Liver (tissue), 9 donors: ENCODE measurements around the gene GUCY2D. TPM values are rescaled to one million over a fixed set of nuclear protein-coding genes. Genes with fewer than 3 reads are reported as not detected.

ENCODE experiments used
- DNase-seq: peaks from one replicate; pipeline ENCODE4 v3.0.0-alpha.2; 2017; ENCODE audit warnings: low spot score
- H3K27ac ChIP-seq, 2 donors: one replicate each; pipeline ENCODE4 v1.7.0; 2013; ENCODE audit warnings: inconsistent platforms in 2 of 2, low read length in 2 of 2, control low read depth in 1 of 2, low read depth in 1 of 2, mild to moderate bottlenecking in 1 of 2
- H3K27me3 ChIP-seq, 4 donors: one replicate each; pipeline versions ENCODE4 v1.6.1 to v1.7.0; 2013; ENCODE audit warnings: low read length in 3 of 4, inconsistent platforms in 1 of 4, mild to moderate bottlenecking in 1 of 4, moderate library complexity in 1 of 4; ENCODE audit not compliant: control insufficient read depth in 4 of 4, insufficient read depth in 4 of 4
- H3K36me3 ChIP-seq, 4 donors: one replicate each; pipeline versions ENCODE4 v1.6.1 to v1.7.0; 2013; ENCODE audit warnings: low read length in 3 of 4, mild to moderate bottlenecking in 3 of 4, low read depth in 1 of 4, moderate library complexity in 1 of 4; ENCODE audit not compliant: control insufficient read depth in 4 of 4, insufficient read depth in 3 of 4
- H3K4me1 ChIP-seq, 4 donors: one replicate each; pipeline versions ENCODE4 v1.6.1 to v1.7.0; 2013; ENCODE audit warnings: low read length in 3 of 4, mild to moderate bottlenecking in 3 of 4, moderate library complexity in 1 of 4; ENCODE audit not compliant: control insufficient read depth in 4 of 4, insufficient read depth in 4 of 4
- H3K4me3 ChIP-seq, 3 donors: one replicate each; pipeline versions ENCODE4 v1.6.1 to v1.7.0; 2013; ENCODE audit warnings: low read length in 3 of 3, control low read depth in 1 of 3, low read depth in 1 of 3, mild to moderate bottlenecking in 1 of 3
- H3K9ac ChIP-seq, 2 donors: one replicate each; pipeline ENCODE4 v1.7.0; 2013; ENCODE audit warnings: low read length in 2 of 2, mild to moderate bottlenecking in 2 of 2, moderate library complexity in 2 of 2, control low read depth in 1 of 2, low read depth in 1 of 2
- H3K9me3 ChIP-seq, 4 donors: one replicate each; pipeline versions ENCODE4 v1.6.1 to v1.7.0; 2013; ENCODE audit warnings: low read length in 3 of 4; ENCODE audit not compliant: control insufficient read depth in 4 of 4
- EGR1 ChIP-seq, 2 donors: IDR thresholded peaks; 2 replicates each; pipeline ENCODE4 v1.6.1; 2016 to 2018; ENCODE audit warnings: antibody characterized with exemption in 2 of 2, low read depth in 2 of 2
- FOXA1 ChIP-seq: IDR thresholded peaks from 2 replicates; pipeline ENCODE4 v1.6.1; 2016; ENCODE audit warnings: antibody characterized with exemption
- FOXA2 ChIP-seq: IDR thresholded peaks from 2 replicates; pipeline ENCODE4 v1.6.1; 2016; ENCODE audit warnings: antibody characterized with exemption
- GABPA ChIP-seq, 2 donors: IDR thresholded peaks in 1 of 2; conservative IDR thresholded peaks in 1 of 2; 2 replicates each; pipeline ENCODE4 v1.6.1; 2016; ENCODE audit warnings: antibody characterized with exemption in 2 of 2, mild to moderate bottlenecking in 1 of 2, moderate library complexity in 1 of 2
- HNF4A ChIP-seq, 2 donors: conservative IDR thresholded peaks; 2 replicates each; pipeline ENCODE4 v1.6.1; 2016; ENCODE audit warnings: antibody characterized with exemption in 2 of 2, mild to moderate bottlenecking in 2 of 2
- JUND ChIP-seq, 2 donors: IDR thresholded peaks; 2 replicates each; pipeline ENCODE4 v1.6.1; 2016; ENCODE audit warnings: antibody characterized with exemption in 2 of 2
- NR2F2 ChIP-seq: IDR thresholded peaks from 2 replicates; pipeline ENCODE4 v1.6.1; 2016; ENCODE audit warnings: antibody characterized with exemption
- RAD21 ChIP-seq, 2 donors: IDR thresholded peaks; 2 replicates each; pipeline ENCODE4 v1.6.1; 2016; ENCODE audit warnings: antibody characterized with exemption in 2 of 2, mild to moderate bottlenecking in 2 of 2
- RXRA ChIP-seq, 2 donors: IDR thresholded peaks; 2 replicates each; pipeline ENCODE4 v1.6.1; 2017 to 2018; ENCODE audit warnings: antibody characterized with exemption in 2 of 2, mild to moderate bottlenecking in 1 of 2
- SP1 ChIP-seq: IDR thresholded peaks from 2 replicates; pipeline ENCODE4 v1.6.1; 2018; ENCODE audit warnings: antibody characterized with exemption, mild to moderate bottlenecking
- TAF1 ChIP-seq: conservative IDR thresholded peaks from 2 replicates; pipeline ENCODE4 v1.6.1; 2016; ENCODE audit warnings: antibody characterized with exemption, mild to moderate bottlenecking
- WGBS: extraction: QIAGEN DNeasy Blood & Tissue Kit; methylation state at CpG from one replicate; pipeline ENCODE4 v1.1.7; 2013; 5-methylcytosine and 5-hydroxymethylcytosine counted together
- polyA plus RNA-seq, 2 donors: library from polyadenylated mRNA; stranded (reverse) in 1 of 2; unstranded in 1 of 2; fragments of 200-250 nt in 1 of 2; fragments of >200 nt in 1 of 2; fragmentation: Nextera tagmentation in 1 of 2; extraction: Ambion mirVana in 1 of 2; gene quantifications; one replicate each; pipeline versions ENCODE4 v1.2.1 to v1.2.3, GENCODE V29; 2013 to 2015
- total RNA-seq, 2 donors: library from RNA; depleted of rRNA; stranded (reverse); fragments of >200 nt; gene quantifications; one replicate each; pipeline ENCODE4 v1.2.3, GENCODE V29; 2014
- TF ChIP-seq, protein P1 (sequence below): IDR thresholded peaks from 2 replicates; pipeline ENCODE4 v1.6.1; 2016; ENCODE audit warnings: antibody characterized with exemption
- TF ChIP-seq, protein P2 (sequence below): IDR thresholded peaks from 2 replicates; pipeline ENCODE4 v1.6.1; 2016; ENCODE audit warnings: antibody characterized with exemption
- TF ChIP-seq, protein P3 (sequence below): fragments of 150-350 bp; IDR thresholded peaks from 2 replicates; pipeline ENCODE4 v1.5.1; 2017; ENCODE audit warnings: improper control_type of control experiment, low read depth, low read length; ENCODE audit not compliant: missing input control
- TF ChIP-seq, protein P4 (sequence below): IDR thresholded peaks from 2 replicates; pipeline ENCODE4 v1.6.1; 2016; ENCODE audit warnings: antibody characterized with exemption
- TF ChIP-seq, protein P5 (sequence below): IDR thresholded peaks from 2 replicates; pipeline ENCODE4 v1.6.1; 2016; ENCODE audit warnings: antibody characterized with exemption, mild to moderate bottlenecking
- donor health status: healthy.
- donor health status: healthy.
- donor health status: healthy.
- donor health status: healthy.
- donor health status: healthy.

Gene GUCY2D
- total and polyA plus RNA-seq, 4 donors = 0.09 to 0.14 TPM; not detected in 2

DNA sequence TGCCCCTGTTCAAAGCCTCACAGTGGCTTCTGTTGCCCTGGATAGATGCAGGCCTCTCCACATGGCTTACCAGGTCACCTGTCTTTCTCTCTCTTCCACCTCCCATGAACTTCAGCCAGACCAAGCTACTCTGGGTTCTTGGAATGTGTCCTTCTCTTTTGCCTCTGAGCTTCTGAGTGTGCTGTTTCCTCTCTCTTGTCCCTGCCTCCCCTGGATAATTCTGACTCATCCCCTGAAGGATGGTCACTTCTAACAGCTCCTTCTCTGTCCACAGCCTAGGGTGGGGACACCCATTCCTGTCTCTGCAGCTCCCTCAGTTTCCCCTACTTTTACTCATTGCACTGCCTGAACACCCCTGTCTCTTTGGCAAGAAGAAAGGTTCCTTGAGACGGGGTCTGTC is 2.9 kb downstream of the GUCY2D start:
- no peaks in the 10 kb centered on the region for H3K36me3 ChIP-seq
- peaks cover 2 to 18% (median 12%) of the 10 kb centered on the region in 4 donors for H3K4me1 ChIP-seq
- WGBS = 96% methylated on average over 1 of the region's 1 CpG
- DNase-seq = no peak
- no peak for TF ChIP-seq HNF4A (conservative IDR thresholded peaks at IDR 0.05)
- TF ChIP-seq JUND (IDR thresholded peaks at IDR 0.05) = no peak
- TF ChIP-seq TAF1 = no peak
- no peak for TF ChIP-seq RAD21 (IDR thresholded peaks at IDR 0.05)
- TF ChIP-seq, protein P1, sequence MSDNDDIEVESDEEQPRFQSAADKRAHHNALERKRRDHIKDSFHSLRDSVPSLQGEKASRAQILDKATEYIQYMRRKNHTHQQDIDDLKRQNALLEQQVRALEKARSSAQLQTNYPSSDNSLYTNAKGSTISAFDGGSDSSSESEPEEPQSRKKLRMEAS = no peak
- no peak overlapping the region for H3K4me3 ChIP-seq
- no peak overlapping the region for H3K27ac ChIP-seq
- H3K27me3 ChIP-seq = peaks cover 2 to 19% (median 8%) of the 10 kb centered on the region in 4 donors
- no peak overlapping the region for H3K9ac ChIP-seq
- no peaks in the 10 kb centered on the region for H3K9me3 ChIP-seq

DNA sequence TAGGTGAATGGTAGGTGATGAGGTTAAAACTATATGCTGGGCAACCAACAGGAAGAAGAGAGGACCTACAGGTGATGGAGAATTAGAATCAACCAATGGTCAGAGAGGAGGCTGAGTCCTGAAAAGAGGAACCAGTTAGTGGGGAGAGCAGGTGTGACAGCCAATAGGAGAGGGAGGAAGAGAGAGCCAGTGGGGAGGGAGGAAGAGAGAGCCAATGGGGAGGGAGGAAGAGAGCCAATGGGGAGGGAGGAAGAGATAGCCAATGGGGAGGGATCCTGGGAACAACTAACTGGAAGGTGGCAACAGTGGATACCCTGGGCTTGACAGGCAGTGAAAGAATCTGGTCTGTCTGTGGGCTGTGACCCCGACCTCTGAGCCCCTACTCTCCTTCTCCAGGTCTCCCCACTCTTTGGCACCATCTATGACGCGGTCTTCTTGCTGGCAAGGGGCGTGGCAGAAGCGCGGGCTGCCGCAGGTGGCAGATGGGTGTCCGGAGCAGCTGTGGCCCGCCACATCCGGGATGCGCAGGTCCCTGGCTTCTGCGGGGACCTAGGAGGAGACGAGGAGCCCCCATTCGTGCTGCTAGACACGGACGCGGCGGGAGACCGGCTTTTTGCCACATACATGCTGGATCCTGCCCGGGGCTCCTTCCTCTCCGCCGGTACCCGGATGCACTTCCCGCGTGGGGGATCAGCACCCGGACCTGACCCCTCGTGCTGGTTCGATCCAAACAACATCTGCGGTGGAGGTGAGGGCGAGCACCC is 3.7 kb downstream of the GUCY2D start:
- H3K4me3 ChIP-seq = no peak overlapping the region
- no peak for DNase-seq
- TF ChIP-seq EGR1 (IDR thresholded peaks at IDR 0.05; ENCODE audit: low read depth in 2 of 2) (no peak), TAF1 (no peak)
- peaks cover 2 to 18% (median 12%) of the 10 kb centered on the region in 4 donors for H3K4me1 ChIP-seq
- no peak overlapping the region for H3K9ac ChIP-seq
- peaks cover 2 to 15% (median 8%) of the 10 kb centered on the region in 4 donors for H3K27me3 ChIP-seq
- WGBS = 92% methylated on average over 30 of the region's 30 CpGs
- H3K9me3 ChIP-seq = no peaks in the 10 kb centered on the region
- no peaks in the 10 kb centered on the region for H3K36me3 ChIP-seq
- no peak overlapping the region for H3K27ac ChIP-seq

DNA sequence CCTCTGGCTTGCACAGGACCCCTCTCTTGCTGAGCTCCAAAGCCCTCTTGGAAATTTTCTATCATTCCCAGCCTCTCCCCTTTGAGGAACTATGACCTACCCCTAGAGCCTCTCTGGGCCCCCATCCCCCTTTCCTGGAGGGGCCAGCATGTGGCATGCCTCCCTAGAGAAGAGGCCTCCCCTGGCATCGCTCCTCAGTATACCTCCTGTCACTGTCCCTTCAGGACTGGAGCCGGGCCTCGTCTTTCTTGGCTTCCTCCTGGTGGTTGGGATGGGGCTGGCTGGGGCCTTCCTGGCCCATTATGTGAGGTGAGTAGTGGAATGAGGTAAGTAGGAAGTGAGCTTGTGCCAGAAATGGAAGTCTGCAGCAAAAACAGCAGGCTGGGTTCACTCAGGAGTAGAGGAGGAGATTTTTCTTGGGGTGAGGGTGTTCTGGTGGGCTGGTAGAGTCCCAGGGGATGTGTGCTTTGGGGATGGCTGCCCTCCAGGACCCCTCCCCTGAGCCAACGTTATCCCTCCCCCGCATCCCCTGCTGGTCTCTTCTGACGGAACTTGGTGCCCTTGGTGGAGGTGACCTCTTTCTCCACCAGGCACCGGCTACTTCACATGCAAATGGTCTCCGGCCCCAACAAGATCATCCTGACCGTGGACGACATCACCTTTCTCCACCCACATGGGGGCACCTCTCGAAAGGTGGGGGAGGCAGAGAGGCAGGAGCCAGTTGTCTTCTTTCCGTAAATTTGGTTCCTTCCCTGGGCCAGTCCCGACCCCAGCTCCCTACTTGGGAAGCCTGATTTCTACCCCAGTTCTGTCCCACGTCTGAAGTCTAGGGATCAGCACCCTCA is 4.6 kb downstream of the GUCY2D start:
- H3K4me3 ChIP-seq = no peak overlapping the region
- peaks cover 2 to 14% (median 8%) of the 10 kb centered on the region in 4 donors for H3K27me3 ChIP-seq
- H3K9ac ChIP-seq = no peak overlapping the region
- peaks cover 0 to 15% (median 10%) of the 10 kb centered on the region in 4 donors for H3K4me1 ChIP-seq
- WGBS = 67% methylated on average over 14 of the region's 14 CpGs
- TF ChIP-seq, protein P2, sequence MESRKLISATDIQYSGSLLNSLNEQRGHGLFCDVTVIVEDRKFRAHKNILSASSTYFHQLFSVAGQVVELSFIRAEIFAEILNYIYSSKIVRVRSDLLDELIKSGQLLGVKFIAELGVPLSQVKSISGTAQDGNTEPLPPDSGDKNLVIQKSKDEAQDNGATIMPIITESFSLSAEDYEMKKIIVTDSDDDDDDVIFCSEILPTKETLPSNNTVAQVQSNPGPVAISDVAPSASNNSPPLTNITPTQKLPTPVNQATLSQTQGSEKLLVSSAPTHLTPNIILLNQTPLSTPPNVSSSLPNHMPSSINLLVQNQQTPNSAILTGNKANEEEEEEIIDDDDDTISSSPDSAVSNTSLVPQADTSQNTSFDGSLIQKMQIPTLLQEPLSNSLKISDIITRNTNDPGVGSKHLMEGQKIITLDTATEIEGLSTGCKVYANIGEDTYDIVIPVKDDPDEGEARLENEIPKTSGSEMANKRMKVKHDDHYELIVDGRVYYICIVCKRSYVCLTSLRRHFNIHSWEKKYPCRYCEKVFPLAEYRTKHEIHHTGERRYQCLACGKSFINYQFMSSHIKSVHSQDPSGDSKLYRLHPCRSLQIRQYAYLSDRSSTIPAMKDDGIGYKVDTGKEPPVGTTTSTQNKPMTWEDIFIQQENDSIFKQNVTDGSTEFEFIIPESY = no peak
- TF ChIP-seq, protein P3, sequence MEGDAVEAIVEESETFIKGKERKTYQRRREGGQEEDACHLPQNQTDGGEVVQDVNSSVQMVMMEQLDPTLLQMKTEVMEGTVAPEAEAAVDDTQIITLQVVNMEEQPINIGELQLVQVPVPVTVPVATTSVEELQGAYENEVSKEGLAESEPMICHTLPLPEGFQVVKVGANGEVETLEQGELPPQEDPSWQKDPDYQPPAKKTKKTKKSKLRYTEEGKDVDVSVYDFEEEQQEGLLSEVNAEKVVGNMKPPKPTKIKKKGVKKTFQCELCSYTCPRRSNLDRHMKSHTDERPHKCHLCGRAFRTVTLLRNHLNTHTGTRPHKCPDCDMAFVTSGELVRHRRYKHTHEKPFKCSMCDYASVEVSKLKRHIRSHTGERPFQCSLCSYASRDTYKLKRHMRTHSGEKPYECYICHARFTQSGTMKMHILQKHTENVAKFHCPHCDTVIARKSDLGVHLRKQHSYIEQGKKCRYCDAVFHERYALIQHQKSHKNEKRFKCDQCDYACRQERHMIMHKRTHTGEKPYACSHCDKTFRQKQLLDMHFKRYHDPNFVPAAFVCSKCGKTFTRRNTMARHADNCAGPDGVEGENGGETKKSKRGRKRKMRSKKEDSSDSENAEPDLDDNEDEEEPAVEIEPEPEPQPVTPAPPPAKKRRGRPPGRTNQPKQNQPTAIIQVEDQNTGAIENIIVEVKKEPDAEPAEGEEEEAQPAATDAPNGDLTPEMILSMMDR = no peak
- TF ChIP-seq SP1 = no peak
- TF ChIP-seq, protein P4, sequence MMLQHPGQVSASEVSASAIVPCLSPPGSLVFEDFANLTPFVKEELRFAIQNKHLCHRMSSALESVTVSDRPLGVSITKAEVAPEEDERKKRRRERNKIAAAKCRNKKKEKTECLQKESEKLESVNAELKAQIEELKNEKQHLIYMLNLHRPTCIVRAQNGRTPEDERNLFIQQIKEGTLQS = no peak
- no peak for TF ChIP-seq JUND (IDR thresholded peaks at IDR 0.05)
- no peak for TF ChIP-seq FOXA2
- no peak for TF ChIP-seq RAD21 (IDR thresholded peaks at IDR 0.05)
- no peak for TF ChIP-seq GABPA (IDR thresholded peaks at IDR 0.05 in 1 of 2, conservative IDR thresholded peaks at IDR 0.05 in 1 of 2)
- TF ChIP-seq, protein P1 = no peak
- no peak for TF ChIP-seq EGR1 (IDR thresholded peaks at IDR 0.05; ENCODE audit: low read depth in 2 of 2)
- TF ChIP-seq HNF4A (conservative IDR thresholded peaks at IDR 0.05) = no peak
- TF ChIP-seq RXRA (IDR thresholded peaks at IDR 0.05) = no peak
- no peak for TF ChIP-seq FOXA1
- TF ChIP-seq NR2F2 = no peak
- TF ChIP-seq, protein P5, sequence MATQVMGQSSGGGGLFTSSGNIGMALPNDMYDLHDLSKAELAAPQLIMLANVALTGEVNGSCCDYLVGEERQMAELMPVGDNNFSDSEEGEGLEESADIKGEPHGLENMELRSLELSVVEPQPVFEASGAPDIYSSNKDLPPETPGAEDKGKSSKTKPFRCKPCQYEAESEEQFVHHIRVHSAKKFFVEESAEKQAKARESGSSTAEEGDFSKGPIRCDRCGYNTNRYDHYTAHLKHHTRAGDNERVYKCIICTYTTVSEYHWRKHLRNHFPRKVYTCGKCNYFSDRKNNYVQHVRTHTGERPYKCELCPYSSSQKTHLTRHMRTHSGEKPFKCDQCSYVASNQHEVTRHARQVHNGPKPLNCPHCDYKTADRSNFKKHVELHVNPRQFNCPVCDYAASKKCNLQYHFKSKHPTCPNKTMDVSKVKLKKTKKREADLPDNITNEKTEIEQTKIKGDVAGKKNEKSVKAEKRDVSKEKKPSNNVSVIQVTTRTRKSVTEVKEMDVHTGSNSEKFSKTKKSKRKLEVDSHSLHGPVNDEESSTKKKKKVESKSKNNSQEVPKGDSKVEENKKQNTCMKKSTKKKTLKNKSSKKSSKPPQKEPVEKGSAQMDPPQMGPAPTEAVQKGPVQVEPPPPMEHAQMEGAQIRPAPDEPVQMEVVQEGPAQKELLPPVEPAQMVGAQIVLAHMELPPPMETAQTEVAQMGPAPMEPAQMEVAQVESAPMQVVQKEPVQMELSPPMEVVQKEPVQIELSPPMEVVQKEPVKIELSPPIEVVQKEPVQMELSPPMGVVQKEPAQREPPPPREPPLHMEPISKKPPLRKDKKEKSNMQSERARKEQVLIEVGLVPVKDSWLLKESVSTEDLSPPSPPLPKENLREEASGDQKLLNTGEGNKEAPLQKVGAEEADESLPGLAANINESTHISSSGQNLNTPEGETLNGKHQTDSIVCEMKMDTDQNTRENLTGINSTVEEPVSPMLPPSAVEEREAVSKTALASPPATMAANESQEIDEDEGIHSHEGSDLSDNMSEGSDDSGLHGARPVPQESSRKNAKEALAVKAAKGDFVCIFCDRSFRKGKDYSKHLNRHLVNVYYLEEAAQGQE = no peak
- H3K27ac ChIP-seq = no peak overlapping the region
- no peaks in the 10 kb centered on the region for H3K36me3 ChIP-seq
- no peaks in the 10 kb centered on the region for H3K9me3 ChIP-seq
- no peak for DNase-seq
